GM19238 (cell line): ENCODE data around the gene CBX6.

Experiments
- DNase-seq: peaks from one replicate; pipeline ENCODE4 v3.0.0; 2011; ENCODE audit warnings: low spot score; ENCODE audit not compliant: insufficient read length

CBX6 gene

DNA sequence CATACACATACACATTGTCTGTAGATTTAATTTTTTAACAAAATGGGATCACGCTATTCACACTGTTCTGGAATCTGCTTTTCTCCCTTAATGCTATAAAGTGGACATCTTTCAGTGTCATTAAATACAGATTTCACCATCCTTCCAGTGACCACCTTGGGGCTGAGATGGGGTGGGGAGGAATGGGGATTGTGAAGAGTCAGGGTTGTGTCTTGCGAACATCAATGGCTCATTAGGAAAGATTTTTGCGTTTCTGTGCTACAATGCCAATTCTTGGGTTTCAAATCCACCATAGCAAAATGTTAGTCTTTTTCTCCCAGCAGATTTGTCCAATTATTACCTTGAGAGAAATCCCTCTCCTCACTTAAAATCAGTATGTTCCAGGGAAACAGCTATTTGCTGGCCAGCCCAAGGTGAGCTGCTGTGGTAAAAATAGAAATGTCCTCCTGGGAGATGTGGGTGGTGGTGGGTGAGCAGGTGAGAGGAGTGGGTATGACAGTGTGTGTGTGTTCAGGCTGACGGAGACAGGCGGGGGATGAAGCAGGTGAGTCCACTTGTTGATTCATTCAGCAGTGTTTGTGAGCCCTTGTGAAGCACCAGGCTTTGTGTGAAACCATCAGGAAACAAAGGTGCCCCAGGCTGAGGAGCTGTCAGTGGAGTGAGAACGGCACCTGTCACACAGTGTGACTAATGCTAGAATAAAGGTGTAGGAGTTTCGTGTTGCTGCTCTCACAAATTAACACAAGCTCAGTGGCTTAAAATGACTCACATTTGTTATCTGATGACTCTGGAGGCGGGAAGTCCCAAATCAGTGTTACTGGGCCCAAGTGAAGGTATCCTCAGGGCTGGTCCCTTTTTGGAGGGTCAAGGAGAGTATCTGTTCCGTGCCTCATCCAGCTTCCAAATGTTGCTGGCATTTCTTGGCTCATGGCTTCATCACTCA is 1.7 kb upstream of the CBX6 start:
- DNase-seq: no peak

DNA sequence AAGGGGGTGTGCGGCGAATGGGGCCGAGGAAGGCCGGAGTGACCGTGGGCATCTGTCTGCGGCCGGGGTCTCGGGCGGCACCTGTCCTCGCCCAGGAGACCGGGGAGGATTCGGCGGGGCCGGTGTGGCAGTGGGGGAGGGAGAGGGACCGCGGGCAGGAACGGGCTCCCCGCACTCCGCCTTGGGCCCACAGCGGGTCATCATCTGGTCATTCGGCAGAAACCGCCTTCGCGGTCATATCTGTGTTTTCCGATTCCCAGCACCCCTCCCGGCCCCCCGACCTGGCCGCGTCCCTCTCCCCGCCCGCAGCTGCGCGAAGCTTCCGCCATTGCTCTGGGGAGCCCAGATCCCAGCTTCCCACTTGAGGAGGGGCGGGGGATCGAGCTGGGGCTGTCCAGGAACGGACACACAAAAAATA is 824 bp upstream of the CBX6 start:
- DNase-seq: no peak

DNA sequence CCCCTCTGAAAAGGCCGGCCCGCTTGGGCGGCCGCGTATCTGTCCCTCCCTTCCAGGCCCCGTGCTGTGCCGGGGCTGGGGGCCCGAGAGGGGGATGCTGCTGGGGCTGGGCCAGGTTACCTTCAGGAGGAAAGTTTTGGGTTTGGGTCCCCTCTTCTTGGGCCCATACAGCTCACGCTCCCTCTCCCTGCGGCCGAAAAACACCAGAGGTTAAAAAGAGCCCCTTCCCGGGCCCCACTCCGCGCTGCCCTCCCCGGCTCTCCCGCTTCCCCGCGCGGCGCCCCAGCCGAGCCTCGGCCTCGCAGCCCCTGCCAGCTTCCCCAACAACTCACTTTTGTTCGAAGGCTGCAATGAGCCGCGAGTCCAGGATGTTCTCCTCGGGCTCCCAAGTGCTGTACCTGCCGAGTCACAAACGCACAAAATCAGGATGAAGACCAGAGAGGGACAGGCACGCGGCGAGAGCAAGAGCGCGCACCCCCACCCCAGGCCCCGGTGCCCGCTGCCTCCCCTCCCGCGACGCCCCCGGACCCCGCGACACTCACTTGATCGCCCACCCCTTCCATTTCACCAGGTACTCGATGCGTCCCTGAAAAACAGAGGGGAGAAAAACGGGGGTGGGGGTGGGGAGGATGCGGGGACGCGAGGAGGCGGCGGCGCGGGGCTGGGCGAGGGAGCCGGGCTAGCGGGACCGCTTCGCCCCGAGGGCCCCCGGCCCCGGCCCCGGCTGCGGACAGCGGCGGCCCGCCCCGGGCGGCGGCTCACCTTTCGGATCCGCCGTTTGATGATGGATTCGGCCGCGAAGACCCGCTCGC is 450 bp downstream of the CBX6 start:
- DNase-seq: no peak

DNA sequence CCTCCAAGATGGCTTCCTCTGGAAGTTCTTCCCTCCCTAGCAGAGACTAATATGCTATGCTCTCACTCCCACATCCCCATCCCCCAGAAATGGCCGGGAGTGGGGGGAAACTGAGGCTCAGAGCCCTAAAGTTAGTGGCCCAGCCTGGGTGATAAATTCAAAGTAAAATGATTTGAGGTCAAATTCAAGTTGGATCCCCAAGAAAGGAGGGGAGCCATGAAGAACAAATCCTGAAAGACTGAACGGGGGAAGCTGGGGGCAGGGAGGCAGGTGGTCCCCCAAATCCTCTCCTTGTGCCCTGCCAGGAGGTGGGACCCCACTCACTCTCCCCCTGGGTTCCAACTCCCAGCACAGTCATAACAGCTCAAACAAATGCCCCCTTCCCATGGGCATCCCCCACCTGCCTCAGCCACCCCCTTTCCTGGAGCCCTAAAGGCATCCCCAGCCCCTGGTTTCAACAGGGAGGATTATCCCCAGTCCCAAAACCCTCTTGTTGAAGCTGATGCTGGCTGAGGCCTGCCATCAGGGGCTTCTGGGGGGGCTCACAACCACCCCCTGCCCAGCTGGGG is 1.1 kb downstream of the CBX6 start:
- DNase-seq: no peak

DNA sequence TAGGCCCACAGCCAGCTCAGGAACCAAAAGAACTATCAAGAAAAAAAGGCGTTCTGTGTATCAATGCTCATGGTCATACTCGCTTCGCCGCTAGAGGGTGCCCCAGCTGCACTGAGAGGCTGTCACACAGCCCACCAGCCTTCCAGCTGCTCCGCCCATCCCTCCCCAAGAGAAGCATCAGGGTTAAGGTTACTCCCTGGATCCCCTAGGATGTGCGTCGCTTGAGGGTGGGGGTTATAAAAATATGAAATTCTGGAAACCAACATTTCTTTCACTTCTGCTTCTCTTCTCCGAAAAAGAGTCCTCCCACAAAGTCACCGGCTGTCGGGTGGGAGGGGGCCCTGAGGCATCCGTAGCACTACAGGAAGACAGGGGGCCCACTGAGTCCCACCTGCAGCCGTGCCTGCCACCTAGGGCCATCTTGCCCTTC is 1.7 kb downstream of the CBX6 start:
- DNase-seq: peak; percentile 68

DNA sequence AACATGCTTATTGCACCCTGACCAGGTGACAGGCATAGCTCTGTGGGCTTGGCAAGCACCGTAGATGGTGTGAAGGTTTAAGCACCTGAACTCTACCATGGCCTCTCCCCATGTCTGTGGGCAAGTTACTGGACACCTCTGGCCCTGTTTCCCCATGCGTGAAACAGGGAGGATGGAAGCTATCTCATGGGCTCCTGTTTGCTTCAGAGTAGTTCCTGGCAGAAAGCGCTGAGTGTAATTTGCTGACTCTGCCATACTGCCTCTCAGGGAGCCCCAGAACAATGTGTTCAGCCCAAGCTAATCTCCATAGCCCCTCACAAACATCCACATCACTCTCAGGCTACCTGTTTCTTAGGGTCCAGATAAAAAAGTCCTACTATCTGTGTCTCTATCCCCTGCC is 2.4 kb downstream of the CBX6 start:
- DNase-seq: no peak

DNA sequence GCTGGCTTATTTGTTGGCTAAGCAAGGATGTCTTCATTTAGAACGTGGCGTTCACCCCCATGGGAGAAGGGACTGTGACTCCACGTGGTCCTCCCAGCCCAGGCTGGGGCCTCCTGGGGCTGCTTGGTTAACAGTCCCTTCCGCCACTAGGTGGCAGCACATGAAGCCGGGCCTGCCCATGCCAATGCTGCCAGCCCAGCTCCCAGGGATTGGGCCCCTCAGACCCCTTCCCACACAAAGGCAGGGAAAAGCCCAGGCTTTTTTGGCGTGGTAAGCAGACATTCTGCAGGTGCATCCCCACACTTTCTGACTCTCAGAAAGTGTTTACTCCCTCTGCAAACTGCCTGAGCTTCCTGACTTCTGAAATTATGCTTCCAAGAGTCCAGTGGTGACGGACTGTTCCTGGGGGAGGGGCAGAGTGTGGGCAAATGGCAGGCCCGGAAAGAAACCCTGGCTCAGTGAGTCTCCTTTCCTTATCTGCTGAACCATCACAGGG is 3.1 kb downstream of the CBX6 start:
- DNase-seq: peak; percentile 85

DNA sequence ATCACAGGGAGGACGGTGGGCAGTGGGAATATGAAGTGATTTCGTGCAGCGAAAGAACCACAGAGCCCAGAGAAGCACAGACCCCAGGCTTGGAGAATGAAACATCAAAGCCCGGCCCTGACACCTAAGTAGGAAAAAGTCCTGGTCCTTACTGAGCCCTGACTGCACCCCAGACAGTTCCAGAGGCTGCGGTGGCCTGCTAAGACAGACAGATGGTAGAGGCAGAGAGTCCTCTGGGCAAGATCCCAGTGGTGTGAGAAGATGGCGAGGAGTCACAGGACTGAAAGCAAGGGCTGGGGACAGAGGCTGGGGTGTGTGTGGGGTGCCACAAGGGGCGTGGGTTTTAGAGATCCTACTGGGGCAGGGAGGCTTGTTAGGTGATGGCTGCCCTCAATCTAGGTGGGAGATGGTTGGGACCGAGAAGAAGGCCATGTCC is 3.7 kb downstream of the CBX6 start:
- DNase-seq: no peak

DNA sequence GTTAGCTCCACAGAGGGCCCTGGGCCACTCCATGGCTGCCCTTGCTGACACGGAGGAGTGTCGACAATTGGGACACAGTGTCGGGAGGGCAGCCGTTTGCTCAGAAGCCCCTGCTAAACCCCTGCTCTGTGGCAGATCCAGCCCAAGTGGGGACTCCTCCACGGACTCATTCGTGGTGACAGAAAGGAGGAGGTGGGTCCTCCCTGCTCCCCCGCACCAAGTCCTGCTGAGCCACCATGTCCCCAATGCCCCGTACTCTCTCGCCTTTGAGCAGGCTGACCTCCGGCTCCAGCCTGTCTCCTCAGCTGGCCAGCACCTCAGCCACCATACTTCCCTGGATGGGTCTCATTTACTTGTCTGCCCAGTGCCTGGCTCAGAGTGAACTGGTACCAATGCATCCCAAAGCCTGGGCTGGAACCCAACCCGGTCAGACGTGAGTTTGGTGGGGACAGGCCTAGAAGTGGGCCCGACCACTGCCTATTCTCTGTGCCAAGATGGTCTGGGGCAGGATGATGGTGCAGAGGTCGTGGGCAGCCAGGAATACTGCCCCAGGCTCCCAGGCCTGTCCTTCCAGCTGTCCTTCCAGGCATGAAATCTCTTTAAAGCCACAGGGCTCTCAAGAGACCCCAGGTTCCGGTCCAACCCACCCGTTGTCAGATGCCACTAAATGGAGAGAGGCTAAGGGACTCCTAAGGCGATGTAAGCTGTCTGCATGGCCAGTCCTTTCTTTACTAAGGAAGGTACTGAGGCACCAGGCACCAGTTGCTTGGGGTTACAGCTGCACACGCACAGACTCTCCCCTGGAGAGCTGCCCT is 4.3 kb downstream of the CBX6 start:
- no peak for DNase-seq

DNA sequence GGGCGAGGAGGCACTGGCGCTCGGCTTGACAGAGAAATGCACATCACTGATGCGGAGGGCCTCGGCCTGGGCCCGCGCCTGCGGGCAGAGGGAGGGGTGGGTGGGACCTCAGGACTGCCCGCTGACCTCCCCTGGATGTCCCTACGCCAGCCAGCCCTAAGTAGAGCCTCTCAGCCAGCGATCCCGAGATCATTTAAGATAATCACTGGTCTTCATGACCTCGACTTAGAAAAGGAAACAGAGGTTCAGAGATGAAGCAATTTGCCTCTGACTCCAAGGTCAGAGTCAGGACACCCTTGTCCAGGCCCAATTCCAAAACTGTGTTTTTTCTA is 4.9 kb downstream of the CBX6 start:
- DNase-seq: no peak

DNA sequence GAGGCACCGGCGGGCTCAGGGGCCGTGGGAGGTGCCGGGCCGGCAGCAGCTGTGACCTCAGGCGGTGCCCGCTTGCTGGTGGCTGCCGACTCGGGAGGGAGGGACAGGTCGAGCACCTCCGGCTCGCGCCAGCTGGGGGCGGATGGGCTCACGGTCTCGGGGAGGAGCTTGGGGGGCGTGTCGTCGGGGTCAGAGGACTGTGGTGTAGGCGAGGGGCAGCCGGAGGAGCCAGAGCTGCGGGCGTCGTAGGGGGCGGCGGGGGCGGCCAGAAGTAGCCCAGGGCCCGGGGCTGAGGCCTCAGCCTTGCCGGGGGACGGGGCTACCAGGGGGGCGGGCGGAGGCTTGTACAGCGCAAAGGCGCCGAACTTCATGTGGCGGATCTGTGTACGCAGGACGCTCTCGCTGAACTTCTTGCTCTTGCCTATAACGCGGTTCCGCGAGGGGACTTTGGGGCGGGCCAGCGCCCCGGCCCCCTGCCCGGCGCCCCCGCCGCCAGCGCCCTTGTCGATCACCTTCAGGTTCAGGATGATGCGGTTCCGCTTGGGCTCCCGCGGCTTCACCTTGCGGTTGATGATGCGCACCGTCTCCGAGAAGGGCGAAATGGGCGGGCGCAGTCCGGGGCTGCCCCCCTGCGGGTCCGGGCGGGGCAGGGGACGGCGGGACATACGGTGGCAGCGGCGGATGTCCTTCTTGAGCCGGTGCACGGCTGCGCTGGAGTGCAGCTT is 5.5 kb downstream of the CBX6 start:
- DNase-seq: no peak

DNA sequence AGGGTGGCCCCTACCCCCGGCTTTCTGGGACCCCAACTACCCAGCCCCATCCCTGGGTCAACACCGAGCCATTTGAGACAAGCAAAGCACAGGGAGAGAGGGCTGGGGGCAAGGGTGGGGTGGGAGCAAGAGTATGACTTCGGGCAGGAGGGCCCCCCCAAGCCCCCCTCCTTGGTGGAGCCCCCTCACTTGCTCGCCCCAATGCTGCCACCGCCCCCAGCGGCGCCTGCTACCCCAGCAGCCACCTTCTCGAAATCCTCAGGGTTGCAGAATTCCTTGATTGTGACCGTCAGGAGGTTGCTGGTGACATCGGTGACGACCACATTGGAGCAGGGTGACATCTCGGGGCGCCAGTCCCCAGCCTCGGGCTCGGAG is 6.0 kb downstream of the CBX6 start:
- DNase-seq: no peak

DNA sequence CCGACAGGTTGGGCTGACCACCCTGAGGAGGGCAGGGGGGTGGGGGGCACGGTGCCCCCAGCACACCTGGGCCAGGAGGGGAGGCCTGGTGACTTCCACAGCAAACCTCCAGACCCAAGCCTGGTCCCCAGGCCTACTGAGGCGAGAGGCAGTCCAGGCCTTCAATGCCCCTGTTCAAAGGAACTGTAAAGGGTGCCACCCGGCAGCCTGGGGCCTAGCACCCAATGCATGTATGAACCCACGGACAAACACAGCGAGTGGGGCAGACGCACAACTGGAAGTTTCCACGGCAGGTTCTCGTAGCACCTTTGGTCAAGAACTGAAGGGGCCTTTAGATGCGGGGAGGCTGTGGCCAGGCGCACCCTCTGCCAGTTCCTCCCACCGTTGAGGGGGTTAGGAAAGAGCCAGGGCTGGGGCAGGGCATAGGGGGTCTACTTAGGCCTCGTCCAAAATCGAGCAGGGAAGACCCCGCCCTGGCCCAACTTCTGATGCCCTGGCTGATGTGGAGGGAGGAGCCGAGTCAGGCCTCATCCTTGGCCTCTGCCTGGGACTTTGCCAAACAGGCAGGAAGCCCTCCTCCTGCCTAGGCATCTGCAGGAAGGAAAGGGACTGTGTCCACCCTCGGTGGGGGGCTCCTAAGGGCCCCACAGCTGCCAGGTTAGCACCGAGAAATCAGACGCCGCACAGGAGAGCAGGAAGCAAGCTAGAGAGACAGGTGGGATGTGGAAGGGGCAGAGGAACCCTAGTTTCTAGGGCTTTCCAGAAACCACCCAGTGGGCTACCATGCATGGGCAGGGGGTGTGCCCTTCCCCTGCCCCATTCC is 6.6 kb downstream of the CBX6 start:
- no peak for DNase-seq

DNA sequence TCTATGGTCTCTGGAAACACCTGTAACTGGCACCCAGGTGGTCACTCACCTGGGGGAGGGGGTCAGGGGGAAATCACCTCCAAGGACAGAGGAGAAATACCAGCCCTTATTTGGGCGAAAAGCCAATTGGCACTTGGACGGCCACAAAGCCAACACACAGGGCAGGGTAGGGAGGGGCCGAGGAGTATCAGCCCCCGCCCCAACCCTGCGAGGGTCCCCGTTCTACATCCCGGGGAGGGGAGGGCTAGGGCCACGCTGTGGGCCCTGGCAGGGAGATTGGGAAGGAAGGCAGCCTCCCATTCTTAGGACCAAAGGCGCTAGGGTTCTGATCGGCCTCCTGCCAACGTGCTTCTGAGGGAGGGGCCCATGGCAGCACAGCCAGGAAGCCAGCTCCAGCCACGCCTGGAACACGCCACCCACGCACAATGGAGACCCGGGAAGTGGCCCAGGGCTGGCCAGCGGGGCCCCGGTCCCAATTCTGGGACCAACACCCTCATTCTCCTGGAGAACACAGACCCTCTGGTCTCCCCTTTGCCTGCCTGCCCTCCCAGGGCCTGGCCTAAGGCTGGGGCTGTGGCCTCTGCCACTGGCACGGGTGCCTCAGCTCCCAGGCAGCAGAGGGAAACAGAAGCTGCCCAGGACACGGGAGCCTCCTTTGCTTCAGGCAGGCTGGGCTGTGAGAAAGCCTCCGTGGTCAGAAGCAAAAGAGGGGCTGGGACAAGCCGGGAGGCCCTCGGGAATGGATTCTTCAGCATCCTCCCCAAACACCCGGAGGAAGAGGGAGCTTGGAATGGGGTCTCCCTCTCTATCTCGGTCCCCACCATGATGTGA is 7.4 kb downstream of the CBX6 start:
- no peak for DNase-seq

DNA sequence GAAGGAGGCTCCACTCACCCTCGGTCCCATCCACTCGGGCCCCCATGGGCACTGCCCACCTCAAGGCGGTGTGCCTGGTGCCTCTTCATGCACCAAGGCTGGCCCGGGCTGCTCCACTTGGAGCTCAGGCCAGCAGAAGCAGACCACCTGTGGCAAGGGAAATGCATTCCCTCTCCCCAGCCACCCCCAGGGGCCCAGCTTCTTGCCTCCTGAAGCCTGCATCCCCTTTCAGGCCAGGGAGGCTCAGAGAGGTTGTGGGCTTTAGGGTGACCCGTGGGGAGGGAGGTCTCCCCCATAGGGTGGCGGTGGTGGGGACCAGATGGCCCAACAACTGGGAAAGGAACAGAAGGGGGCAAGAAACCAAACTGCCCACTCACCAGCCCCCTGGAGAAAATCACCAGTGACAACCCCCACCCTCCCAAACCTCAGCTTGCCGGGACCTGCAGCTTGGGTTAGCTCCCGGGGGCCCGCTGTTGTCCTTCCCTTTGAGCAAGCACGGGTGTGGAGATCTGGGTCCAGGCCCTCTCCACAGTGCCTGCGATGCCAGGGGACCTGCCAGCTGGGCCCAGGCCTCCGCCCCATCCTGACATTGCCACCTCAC is 8.4 kb downstream of the CBX6 start:
- no peak for DNase-seq

DNA sequence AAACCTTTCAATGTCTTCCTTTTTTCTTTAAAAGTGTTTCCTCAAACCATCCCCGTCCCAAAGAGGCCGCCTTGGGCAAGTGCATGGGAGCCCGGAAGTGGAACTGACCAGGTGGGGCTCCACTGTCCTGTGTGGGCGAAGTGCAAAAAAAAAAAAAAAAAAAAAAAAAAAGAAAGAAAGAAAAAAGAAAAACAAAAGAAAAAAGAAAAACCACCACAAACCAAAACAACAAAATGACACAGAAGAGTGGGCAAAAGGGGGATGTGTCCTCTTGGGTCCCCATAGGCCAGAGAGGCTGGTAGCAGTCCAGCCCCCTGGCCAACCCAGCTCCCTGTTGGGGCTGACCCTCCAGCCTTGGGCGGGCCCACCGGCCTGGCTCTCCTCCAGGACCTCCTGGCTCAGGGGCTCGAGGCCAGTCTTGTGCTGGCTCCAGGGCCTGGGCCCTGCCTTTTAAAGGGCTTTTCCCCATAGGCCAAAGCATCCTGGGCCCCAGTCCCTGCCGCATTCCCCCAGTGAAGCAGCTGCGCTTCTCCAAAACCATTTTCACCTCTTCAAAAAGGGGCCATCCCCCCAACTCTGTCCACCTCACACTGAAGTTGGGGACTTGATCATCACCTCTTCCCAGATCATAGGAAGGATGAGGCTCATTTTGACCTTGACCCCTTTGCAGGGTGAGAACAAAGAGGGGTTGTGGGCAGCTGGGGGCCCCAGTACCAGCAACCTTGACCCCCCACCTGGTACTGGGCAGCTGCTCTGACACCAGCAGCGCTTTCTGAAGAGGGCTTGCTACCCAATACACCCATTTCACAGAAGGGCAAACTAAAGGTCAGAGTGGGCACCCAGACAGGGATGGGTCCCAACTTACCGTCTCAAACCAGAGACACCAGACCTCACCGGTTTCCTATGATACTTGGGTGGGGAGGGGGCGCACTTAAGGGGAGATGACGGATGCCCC is 9.4 kb downstream of the CBX6 start:
- no peak for DNase-seq

DNA sequence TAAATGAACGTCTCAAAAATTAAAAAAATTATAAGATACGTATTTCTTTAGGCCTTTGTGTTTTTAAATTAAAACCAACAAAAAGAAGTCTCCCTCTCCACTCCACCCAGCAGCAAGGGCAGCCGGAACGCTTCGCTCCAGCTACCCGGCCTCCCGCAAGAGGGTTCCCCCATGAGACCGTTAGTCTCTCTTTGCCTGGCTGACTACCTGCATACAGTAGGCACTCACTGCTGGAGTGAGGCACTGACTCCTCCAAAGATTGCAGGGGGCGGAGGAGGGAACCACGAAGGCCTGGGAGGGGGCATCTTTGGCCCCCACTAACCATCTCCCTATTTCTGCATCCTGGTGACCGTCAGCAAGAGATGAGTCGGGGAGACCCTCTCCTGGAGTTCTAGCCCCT is 10.1 kb downstream of the CBX6 start:
- DNase-seq: no peak
